Measurements from ENCODE around the gene CEP41. TPM values are rescaled to one million over a fixed set of nuclear protein-coding genes. Genes with fewer than 3 reads are reported as not detected.

The CEP41 gene
- total RNA-seq, 4 donors from 2014 or later = 1.9 to 6.8 (median 3.2) TPM

- Histone ChIP-seq H3K27ac (peak overlapping the region; percentile 13 to 86 (median 45)), H3K27me3 (no peaks in the 10 kb centered on the region), H3K36me3 (no peaks in the 10 kb centered on the region), H3K4me1 (peaks cover 15 to 65% (median 48%) of the 10 kb centered on the region in 3 donors), H3K4me3 (no peak overlapping the region), H3K9me3 (peaks cover 0 to 7% (median 0%) of the 10 kb centered on the region in 3 donors)
- 25% methylated on average over 2 of the region's 3 CpGs; no CpG with 5 or more reads in 1 of the 2 donors for WGBS, 2 donors
- intact Hi-C loops (cut with DNase I) = no loop called here
- no peak for DNase-seq
- TF ChIP-seq POLR2A (IDR thresholded peaks at IDR 0.05) (no peak), CTCF (IDR thresholded peaks at IDR 0.05) (no peak)
Measured at GRCh38 chr7:130371046-130371445, 69.8 kb downstream of the CEP41 start.

- TF ChIP-seq CTCF (IDR thresholded peaks at IDR 0.05) (no peak), POLR2A (IDR thresholded peaks at IDR 0.05) (no peak)
- H3K27ac ChIP-seq = peak overlapping the region in 1 of 4 donors; percentile 29
- peaks cover 15 to 65% (median 48%) of the 10 kb centered on the region in 3 donors for H3K4me1 ChIP-seq
- no peaks in the 10 kb centered on the region for H3K9me3 ChIP-seq
- H3K36me3 ChIP-seq = no peaks in the 10 kb centered on the region
- 62 to 77% methylated on average over 3 of the region's 3 CpGs for WGBS, 2 donors
- intact Hi-C loops (cut with DNase I) = no loop called here
- no peaks in the 10 kb centered on the region for H3K27me3 ChIP-seq
- H3K4me3 ChIP-seq = no peak overlapping the region
- no peak for DNase-seq
Measured at GRCh38 chr7:130369831-130370550, 70.8 kb downstream of the CEP41 start.

- H3K4me1 ChIP-seq = peaks cover 13 to 60% (median 43%) of the 10 kb centered on the region in 3 donors
- H3K27me3 ChIP-seq = no peaks in the 10 kb centered on the region
- H3K9me3 ChIP-seq = no peaks in the 10 kb centered on the region
- intact Hi-C loops (cut with DNase I) = no loop called here
- no peak for DNase-seq
- WGBS, 2 donors = 31 to 35% methylated on average over 6 to 9 of the region's 10 CpGs
- peak overlapping the region in 1 of 4 donors; percentile 29 for H3K27ac ChIP-seq
- no peaks in the 10 kb centered on the region for H3K36me3 ChIP-seq
- TF ChIP-seq CTCF (IDR thresholded peaks at IDR 0.05) = no peak
- no peak for TF ChIP-seq POLR2A (IDR thresholded peaks at IDR 0.05)
- no peak overlapping the region for H3K4me3 ChIP-seq
Measured at GRCh38 chr7:130369110-130369711, 71.6 kb downstream of the CEP41 start.

GRCh38 chr7:130367836-130368746, 72.7 kb downstream of the CEP41 start:
- 78 to 91% methylated on average over 7 to 8 of the region's 19 CpGs for WGBS, 2 donors
- no peak overlapping the region for H3K27ac ChIP-seq
- intact Hi-C loops (cut with DNase I) = no loop called here
- H3K4me3 ChIP-seq = no peak overlapping the region
- H3K9me3 ChIP-seq = no peaks in the 10 kb centered on the region
- no peak for DNase-seq
- no peak for TF ChIP-seq CTCF (IDR thresholded peaks at IDR 0.05)
- no peak for TF ChIP-seq POLR2A (IDR thresholded peaks at IDR 0.05)
- peaks cover 7 to 60% (median 39%) of the 10 kb centered on the region in 3 donors for H3K4me1 ChIP-seq
- H3K27me3 ChIP-seq = no peaks in the 10 kb centered on the region
- H3K36me3 ChIP-seq = no peaks in the 10 kb centered on the region
